ENCODE data around the gene EMSY. TPM values are rescaled to one million over a fixed set of nuclear protein-coding genes. Genes with fewer than 3 reads are reported as not detected.

Gene EMSY
- total RNA-seq, 2 donors from 2014 or later = 31.4 to 35.9 TPM

DNA sequence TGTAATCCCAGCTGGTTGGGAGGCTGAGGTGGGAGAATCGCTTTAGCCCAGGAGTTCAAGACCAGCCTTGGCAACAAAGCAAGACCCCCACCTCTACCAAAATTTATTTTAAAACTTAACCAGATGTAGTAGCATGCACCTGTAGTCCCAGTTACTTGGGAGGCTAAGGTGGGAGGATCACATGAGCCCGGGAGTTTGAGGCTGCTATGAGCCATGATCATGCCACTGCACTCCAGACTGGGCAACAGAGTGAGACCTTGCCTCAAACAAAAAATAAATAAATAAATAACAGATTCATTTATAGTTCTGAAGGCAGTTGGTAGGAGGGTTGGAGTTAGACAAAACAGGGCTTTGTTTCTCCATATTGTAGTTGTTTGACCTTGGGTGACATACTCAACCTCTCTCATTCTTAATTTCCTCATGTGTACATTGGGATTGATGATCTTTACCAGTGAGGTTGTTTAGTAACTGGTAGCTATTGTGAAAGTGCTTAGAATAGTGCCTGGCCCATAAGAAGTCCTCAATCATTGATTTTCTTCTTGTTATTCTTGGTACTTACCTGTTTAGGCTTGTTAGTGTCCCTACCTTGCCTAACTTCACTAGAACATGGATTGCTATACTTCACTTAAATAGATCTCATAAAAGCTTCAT lies 79.1 kb downstream of the EMSY start:
- H3K36me3 ChIP-seq = peaks cover 36% of the 10 kb centered on the region

DNA sequence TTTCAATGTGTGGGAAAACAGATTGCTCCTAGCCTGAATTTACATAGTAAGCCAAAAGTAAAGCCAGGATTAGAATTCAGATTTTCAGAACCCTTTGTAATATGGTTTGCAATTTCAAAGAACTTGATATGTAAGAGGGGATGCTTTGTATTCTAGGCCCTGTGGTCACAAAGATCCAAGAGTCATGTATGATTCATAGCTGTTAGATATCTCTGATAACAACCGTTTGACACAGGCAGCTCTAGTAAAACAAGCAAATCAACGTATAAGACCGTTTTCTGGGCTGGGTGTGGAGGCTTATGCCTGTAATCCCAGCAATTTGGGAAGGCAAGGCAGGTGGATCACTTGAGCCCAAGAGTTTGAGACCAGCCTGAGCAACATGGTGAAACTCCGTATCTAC lies 79.6 kb downstream of the EMSY start:
- TF ChIP-seq, protein P1, sequence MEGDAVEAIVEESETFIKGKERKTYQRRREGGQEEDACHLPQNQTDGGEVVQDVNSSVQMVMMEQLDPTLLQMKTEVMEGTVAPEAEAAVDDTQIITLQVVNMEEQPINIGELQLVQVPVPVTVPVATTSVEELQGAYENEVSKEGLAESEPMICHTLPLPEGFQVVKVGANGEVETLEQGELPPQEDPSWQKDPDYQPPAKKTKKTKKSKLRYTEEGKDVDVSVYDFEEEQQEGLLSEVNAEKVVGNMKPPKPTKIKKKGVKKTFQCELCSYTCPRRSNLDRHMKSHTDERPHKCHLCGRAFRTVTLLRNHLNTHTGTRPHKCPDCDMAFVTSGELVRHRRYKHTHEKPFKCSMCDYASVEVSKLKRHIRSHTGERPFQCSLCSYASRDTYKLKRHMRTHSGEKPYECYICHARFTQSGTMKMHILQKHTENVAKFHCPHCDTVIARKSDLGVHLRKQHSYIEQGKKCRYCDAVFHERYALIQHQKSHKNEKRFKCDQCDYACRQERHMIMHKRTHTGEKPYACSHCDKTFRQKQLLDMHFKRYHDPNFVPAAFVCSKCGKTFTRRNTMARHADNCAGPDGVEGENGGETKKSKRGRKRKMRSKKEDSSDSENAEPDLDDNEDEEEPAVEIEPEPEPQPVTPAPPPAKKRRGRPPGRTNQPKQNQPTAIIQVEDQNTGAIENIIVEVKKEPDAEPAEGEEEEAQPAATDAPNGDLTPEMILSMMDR (IDR thresholded peaks at IDR 0.05) = no peak
- peaks cover 37% of the 10 kb centered on the region for H3K36me3 ChIP-seq
- H3K27ac ChIP-seq = no peak overlapping the region
- no peak for DNase-seq (ENCODE audit: low spot score)
- peaks cover 0 to 9% of the 10 kb centered on the region in 2 donors for H3K4me1 ChIP-seq
- no peaks in the 10 kb centered on the region for H3K27me3 ChIP-seq
- no peaks in the 10 kb centered on the region for H3K9me3 ChIP-seq
- no peak overlapping the region for H3K4me3 ChIP-seq

More for the DNA sequence above, 79.1 kb downstream of the EMSY start:
- no peak overlapping the region for H3K4me3 ChIP-seq
- no peaks in the 10 kb centered on the region for H3K9me3 ChIP-seq
- H3K27ac ChIP-seq = no peak overlapping the region
- H3K4me1 ChIP-seq = peaks cover 0 to 9% of the 10 kb centered on the region in 2 donors
- DNase-seq (ENCODE audit: low spot score) = no peak
- TF ChIP-seq, protein P1 (IDR thresholded peaks at IDR 0.05) = no peak
- H3K27me3 ChIP-seq = no peaks in the 10 kb centered on the region

DNA sequence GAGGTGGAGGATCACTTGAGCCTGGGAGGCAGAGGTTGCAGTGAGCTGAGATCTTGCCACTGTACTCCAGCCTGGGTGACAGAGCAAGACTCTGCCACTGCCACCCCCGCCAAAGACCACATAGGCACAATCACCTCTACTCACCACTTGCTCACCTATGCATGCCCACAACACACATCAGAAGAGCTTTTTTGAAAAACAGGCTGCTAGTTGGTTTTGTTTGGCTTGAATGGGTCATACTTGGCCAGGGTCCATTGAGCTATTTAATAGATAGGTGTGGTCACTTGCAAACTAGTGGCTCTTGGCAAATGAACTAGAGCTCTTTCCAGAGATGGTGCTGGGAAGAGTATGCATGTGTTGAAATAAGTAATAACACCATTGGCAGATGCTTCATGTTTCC lies 80.1 kb downstream of the EMSY start:
- Histone ChIP-seq H3K36me3 (peaks cover 37% of the 10 kb centered on the region), H3K4me3 (no peak overlapping the region), H3K9me3 (no peaks in the 10 kb centered on the region), H3K27ac (no peak overlapping the region), H3K27me3 (no peaks in the 10 kb centered on the region), H3K4me1 (peaks cover 0 to 9% of the 10 kb centered on the region in 2 donors)
- TF ChIP-seq, protein P1 (IDR thresholded peaks at IDR 0.05) = no peak
- peak; percentile 60 for DNase-seq (ENCODE audit: low spot score)

DNA sequence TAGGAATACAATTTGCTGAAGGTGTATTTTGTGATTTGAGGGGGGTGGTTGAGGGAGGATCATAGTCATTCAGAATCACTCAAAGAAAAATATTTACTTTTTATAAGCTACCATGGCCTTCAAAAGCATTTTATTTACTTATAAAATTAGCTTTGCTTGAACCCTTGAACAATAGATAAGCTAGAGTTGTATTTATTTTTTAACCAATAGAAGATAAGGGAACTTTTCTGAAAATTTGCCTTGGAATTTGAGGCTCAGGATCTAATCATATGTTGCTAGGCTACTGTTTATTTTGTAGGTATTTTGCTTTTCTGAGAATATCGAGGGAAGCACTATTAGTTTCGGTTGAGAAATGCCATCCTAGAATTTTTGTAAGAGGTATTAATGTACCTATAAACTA lies 82.1 kb downstream of the EMSY start:
- Histone ChIP-seq H3K27ac (no peak overlapping the region), H3K36me3 (peaks cover 37% of the 10 kb centered on the region), H3K27me3 (no peaks in the 10 kb centered on the region), H3K4me3 (no peak overlapping the region), H3K4me1 (peaks cover 0 to 9% of the 10 kb centered on the region in 2 donors), H3K9me3 (no peaks in the 10 kb centered on the region)
- DNase-seq (ENCODE audit: low spot score) = no peak
- TF ChIP-seq, protein P1 (IDR thresholded peaks at IDR 0.05) = no peak

DNA sequence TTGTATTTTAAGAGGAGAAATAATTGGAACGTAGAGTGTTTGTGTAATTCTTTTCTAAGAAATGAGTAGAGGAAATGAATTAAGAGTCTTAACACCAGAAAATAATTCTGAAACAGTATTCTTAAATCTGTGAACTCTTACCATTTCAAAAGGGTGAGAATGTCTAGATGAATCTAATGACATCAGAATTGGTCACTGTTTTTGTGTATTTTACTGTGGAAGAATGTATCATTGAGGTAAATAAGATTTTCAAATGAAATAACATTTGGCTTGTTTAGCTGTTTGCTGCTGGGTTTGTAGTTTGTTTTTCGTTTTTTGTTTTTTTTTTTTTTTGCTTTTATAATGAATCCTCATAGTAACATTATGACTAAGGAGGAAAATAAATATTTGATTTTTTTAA lies 97.6 kb downstream of the EMSY start:
- TF ChIP-seq, protein P1 (IDR thresholded peaks at IDR 0.05) = no peak
- Histone ChIP-seq H3K4me3 (no peak overlapping the region), H3K9me3 (no peaks in the 10 kb centered on the region), H3K36me3 (peaks cover 86% of the 10 kb centered on the region), H3K27me3 (no peaks in the 10 kb centered on the region), H3K4me1 (no peaks in the 10 kb centered on the region), H3K27ac (no peak overlapping the region)
- no peak for DNase-seq (ENCODE audit: low spot score)
